Measurements from ENCODE around the gene APOBR. TPM values are rescaled to one million over a fixed set of nuclear protein-coding genes. Genes with fewer than 3 reads are reported as not detected.
"Not testable (repeated sequence)": the region's sequence is repeated elsewhere in the genome, so short reads cannot be mapped to it uniquely, and the experiment has no call there.

Gene APOBR
- total RNA-seq, 1 experiment from 2014 or later, result 0.05 TPM

DNA sequence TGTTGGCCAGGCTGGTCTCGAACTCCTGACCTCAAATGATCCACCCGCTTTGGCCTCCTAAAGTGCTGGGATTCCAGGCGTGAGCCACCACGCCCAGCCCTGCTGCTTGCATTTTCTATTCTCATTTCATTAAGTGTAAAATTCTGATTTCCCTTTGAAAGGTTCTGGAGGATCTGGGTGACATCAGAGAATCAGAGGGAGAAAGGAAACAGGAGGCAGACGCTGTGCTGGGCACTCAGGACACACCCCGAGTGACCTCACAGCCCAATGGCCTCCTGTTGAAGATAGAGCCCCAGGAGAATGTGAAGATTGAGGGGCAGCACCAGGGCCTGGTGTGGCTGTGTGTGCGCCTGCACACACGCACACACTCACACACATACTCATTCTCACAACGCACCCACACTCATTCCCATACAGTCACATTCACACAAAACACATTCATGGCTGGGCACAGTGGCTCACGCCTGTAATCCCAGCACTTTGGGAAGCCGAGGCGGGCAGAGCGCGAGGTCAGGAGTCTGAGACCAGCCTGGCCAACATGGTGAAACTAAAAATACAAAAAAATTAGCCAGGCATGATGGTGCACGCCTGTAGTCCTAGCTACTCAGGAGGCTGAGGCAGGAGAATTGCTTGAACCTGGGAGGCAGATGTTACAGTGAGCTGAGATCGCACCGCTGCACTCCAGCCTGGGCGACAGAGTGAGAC is 6.2 kb downstream of the APOBR start:
- H3K27ac ChIP-seq (ENCODE audit: low read depth, low read length); BruUV-seq (replicated peaks); H3K9me3 ChIP-seq (ENCODE audit: control insufficient read depth in 1 of 2, insufficient read depth in 1 of 2, low read depth in 1 of 2, low read length in 2 of 2); H2AFZ ChIP-seq (ENCODE audit: low read depth, low read length, poor library complexity, severe bottlenecking); ATAC-seq; H3K9ac ChIP-seq (ENCODE audit: low read length); intact Hi-C loops (cut with micrococcal nuclease); CTCF ChIA-PET; H3K4me3 ChIP-seq (replicated peaks in 1 of 2; ENCODE audit: low read depth in 1 of 2, low read length in 2 of 2); H3K4me2 ChIP-seq (ENCODE audit: low read length); H3K79me2 ChIP-seq (ENCODE audit: insufficient read depth, low read length); RAD21 ChIA-PET (ENCODE audit: low non-redundant PET in 1 of 2, low total read pairs in 2 of 2, uncharacterized antibody in 2 of 2, unreplicated experiment in 2 of 2); H3K36me3 ChIP-seq (ENCODE audit: control insufficient read depth in 1 of 2, insufficient read depth in 2 of 2, low read length in 2 of 2); DNase-seq (ENCODE audit: low read depth, low spot score); H3K9me2 ChIP-seq (ENCODE audit: insufficient read depth); H3K27me3 ChIP-seq (ENCODE audit: insufficient read depth, low read length); POLR2A ChIA-PET; H4K20me1 ChIP-seq (ENCODE audit: insufficient read depth): not testable (repeated sequence)
- H3K4me1 ChIP-seq (ENCODE audit: control insufficient read depth in 1 of 2, insufficient read depth in 2 of 2, low read length in 2 of 2), result peaks cover 18 to 23% of the 10 kb centered on the region in 2 experiments

DNA sequence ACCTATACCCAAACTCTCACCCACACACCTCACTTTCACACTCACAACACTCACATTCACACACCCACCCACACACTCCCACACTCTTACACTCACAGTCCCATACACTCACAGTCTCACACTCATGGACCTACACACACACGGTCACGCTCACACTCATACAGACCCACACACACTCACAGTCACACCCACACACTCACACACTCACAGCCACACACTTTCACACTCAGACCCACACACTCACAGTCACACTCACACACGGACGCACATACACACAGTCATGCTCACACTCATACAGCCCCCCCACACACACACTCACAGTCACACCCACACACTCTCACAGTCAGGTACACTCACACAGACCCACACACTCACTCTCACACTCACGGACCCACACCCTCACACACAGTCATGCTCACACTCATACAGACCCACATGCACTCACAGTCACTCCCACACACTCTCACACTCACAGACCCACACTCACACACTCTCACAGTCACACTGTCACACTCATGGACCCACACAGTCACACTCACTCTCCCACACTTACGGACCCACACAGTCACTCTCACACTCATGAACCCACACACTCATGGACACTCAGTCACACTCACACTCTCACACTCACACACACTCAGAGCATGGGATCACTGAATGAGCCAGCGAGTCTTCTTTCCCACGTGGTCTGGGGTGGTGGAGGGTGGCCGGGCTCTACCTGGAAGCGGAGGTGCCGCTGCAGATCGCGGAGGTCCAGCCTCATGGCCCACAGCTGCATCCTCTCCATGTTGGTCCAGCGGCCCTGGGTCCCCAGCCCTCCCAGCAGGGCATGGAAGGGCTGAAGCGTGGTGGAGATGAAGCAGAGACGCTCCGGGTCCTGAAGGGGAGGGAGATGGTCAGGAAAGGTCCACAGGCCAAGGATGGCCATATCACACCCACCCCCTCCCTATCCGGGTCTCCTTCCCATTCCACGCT is 7.1 kb downstream of the APOBR start:
- RAD21 ChIA-PET (ENCODE audit: low non-redundant PET in 1 of 2, low total read pairs in 2 of 2, uncharacterized antibody in 2 of 2, unreplicated experiment in 2 of 2), result no interaction called here
- CTCF ChIA-PET, result no interaction called here
- Histone ChIP-seq H3K4me2 (ENCODE audit: low read length) (no peak overlapping the region), H3K4me3 (replicated peaks in 1 of 2; ENCODE audit: low read depth in 1 of 2, low read length in 2 of 2) (no peak overlapping the region), H3K9me2 (ENCODE audit: insufficient read depth) (no peaks in the 10 kb centered on the region), H3K9ac (ENCODE audit: low read length) (no peak overlapping the region), H3K79me2 (ENCODE audit: insufficient read depth, low read length) (no peaks in the 10 kb centered on the region), H4K20me1 (ENCODE audit: insufficient read depth) (no peaks in the 10 kb centered on the region), H3K27ac (ENCODE audit: low read depth, low read length) (no peak overlapping the region), H3K27me3 (ENCODE audit: insufficient read depth, low read length) (no peaks in the 10 kb centered on the region), H3K9me3 (ENCODE audit: control insufficient read depth in 1 of 2, insufficient read depth in 1 of 2, low read depth in 1 of 2, low read length in 2 of 2) (no peaks in the 10 kb centered on the region), H3K36me3 (ENCODE audit: control insufficient read depth in 1 of 2, insufficient read depth in 2 of 2, low read length in 2 of 2) (no peaks in the 10 kb centered on the region), H2AFZ (ENCODE audit: low read depth, low read length, poor library complexity, severe bottlenecking) (no peak overlapping the region), H3K4me1 (ENCODE audit: control insufficient read depth in 1 of 2, insufficient read depth in 2 of 2, low read length in 2 of 2) (peaks cover 18 to 23% of the 10 kb centered on the region in 2 experiments)
- BruUV-seq (replicated peaks), result no TSS peak
- DNase-seq (ENCODE audit: low read depth, low spot score) (no peak), ATAC-seq (no peak)
- intact Hi-C loops (cut with micrococcal nuclease), result no loop called here
- POLR2A ChIA-PET, result no interaction called here
- no peak for TF ChIP-seq YY1 (IDR thresholded peaks at IDR 0.05; ENCODE audit: extremely low read depth, insufficient replicate concordance, low read depth, low read length)
- no peak for TF ChIP-seq SRF (IDR thresholded peaks at IDR 0.05; ENCODE audit: low read depth)
- TF ChIP-seq POLR2AphosphoS5 (IDR thresholded peaks at IDR 0.05; ENCODE audit: low read depth, low read length), result no peak
- no peak for TF ChIP-seq POLR2A (IDR thresholded peaks at IDR 0.05; ENCODE audit: borderline replicate concordance, extremely low read depth, insufficient read depth, insufficient read length)
- TF ChIP-seq, protein P1, sequence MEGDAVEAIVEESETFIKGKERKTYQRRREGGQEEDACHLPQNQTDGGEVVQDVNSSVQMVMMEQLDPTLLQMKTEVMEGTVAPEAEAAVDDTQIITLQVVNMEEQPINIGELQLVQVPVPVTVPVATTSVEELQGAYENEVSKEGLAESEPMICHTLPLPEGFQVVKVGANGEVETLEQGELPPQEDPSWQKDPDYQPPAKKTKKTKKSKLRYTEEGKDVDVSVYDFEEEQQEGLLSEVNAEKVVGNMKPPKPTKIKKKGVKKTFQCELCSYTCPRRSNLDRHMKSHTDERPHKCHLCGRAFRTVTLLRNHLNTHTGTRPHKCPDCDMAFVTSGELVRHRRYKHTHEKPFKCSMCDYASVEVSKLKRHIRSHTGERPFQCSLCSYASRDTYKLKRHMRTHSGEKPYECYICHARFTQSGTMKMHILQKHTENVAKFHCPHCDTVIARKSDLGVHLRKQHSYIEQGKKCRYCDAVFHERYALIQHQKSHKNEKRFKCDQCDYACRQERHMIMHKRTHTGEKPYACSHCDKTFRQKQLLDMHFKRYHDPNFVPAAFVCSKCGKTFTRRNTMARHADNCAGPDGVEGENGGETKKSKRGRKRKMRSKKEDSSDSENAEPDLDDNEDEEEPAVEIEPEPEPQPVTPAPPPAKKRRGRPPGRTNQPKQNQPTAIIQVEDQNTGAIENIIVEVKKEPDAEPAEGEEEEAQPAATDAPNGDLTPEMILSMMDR (IDR thresholded peaks at IDR 0.05 in 2 of 3, conservative IDR thresholded peaks at IDR 0.05 in 1 of 3; ENCODE audit: borderline replicate concordance in 1 of 3, insufficient read depth in 1 of 3, low read depth in 2 of 3, low read length in 2 of 3), result no peak
- TF ChIP-seq, protein P2, sequence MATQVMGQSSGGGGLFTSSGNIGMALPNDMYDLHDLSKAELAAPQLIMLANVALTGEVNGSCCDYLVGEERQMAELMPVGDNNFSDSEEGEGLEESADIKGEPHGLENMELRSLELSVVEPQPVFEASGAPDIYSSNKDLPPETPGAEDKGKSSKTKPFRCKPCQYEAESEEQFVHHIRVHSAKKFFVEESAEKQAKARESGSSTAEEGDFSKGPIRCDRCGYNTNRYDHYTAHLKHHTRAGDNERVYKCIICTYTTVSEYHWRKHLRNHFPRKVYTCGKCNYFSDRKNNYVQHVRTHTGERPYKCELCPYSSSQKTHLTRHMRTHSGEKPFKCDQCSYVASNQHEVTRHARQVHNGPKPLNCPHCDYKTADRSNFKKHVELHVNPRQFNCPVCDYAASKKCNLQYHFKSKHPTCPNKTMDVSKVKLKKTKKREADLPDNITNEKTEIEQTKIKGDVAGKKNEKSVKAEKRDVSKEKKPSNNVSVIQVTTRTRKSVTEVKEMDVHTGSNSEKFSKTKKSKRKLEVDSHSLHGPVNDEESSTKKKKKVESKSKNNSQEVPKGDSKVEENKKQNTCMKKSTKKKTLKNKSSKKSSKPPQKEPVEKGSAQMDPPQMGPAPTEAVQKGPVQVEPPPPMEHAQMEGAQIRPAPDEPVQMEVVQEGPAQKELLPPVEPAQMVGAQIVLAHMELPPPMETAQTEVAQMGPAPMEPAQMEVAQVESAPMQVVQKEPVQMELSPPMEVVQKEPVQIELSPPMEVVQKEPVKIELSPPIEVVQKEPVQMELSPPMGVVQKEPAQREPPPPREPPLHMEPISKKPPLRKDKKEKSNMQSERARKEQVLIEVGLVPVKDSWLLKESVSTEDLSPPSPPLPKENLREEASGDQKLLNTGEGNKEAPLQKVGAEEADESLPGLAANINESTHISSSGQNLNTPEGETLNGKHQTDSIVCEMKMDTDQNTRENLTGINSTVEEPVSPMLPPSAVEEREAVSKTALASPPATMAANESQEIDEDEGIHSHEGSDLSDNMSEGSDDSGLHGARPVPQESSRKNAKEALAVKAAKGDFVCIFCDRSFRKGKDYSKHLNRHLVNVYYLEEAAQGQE (IDR thresholded peaks at IDR 0.05; ENCODE audit: low read depth), result no peak
- TF ChIP-seq CBX3 (IDR thresholded peaks at IDR 0.05; ENCODE audit: low read depth), result no peak
- no peak for TF ChIP-seq SIN3A (IDR thresholded peaks at IDR 0.05; ENCODE audit: low read depth)
- no peak for TF ChIP-seq SP1 (IDR thresholded peaks at IDR 0.05; ENCODE audit: low read depth)
- TF ChIP-seq ELF1 (IDR thresholded peaks at IDR 0.05; ENCODE audit: borderline replicate concordance, low read depth), result no peak
- no peak for TF ChIP-seq EZH2 (IDR thresholded peaks at IDR 0.05)
- no peak for TF ChIP-seq TCF7L2 (IDR thresholded peaks at IDR 0.05; ENCODE audit: borderline replicate concordance, extremely low read depth, insufficient read depth, insufficient read length)
